WTC11 (cell line): ENCODE data around the gene BDKRB2. TPM values are rescaled to one million over a fixed set of nuclear protein-coding genes. Genes with fewer than 3 reads are reported as not detected.

Experiments
- ATAC-seq: fragments of 200-7000 bp; cut with Tn5 transposase; 2 replicates; pipeline ENCODE4 v1.10.0; 2021; ENCODE audit warnings: mild to moderate bottlenecking, moderate library complexity
- CTCF ChIA-PET: fragments of 300-600 bp; sonication (Branson Sonifier 250); formaldehyde crosslinking; loops from one replicate; lab custom pipeline; 2021; ENCODE audit warnings: antibody characterized with exemption; lab: Charles Lee
- POLR2A ChIA-PET: fragments of 350-600 bp; sonication (Branson Sonifier 250); formaldehyde crosslinking; loops from one replicate; lab custom pipeline; 2021; ENCODE audit warnings: antibody characterized with exemption; lab: Charles Lee
- DNase-seq: peaks from one replicate; pipeline ENCODE4 v3.0.0; 2021; ENCODE audit warnings: low spot score
- H3K27ac Mint-ChIP-seq: 2 replicates; pipeline ENCODE4 v1.8.0; 2021; ENCODE audit warnings: mixed read lengths
- H3K27me3 Mint-ChIP-seq: 2 replicates; pipeline ENCODE4 v1.8.0; 2021; ENCODE audit warnings: low read depth, mild to moderate bottlenecking, moderate library complexity, mixed read lengths
- H3K36me3 Mint-ChIP-seq: 2 replicates; pipeline ENCODE4 v1.8.0; 2021; ENCODE audit warnings: mixed read lengths
- H3K4me1 Mint-ChIP-seq: 2 replicates; pipeline ENCODE4 v1.8.0; 2022; ENCODE audit warnings: mixed read lengths
- H3K4me3 Mint-ChIP-seq: 2 replicates; pipeline ENCODE4 v1.8.0; 2021; ENCODE audit warnings: mild to moderate bottlenecking, moderate library complexity, mixed read lengths
- H3K9me3 Mint-ChIP-seq: 2 replicates; pipeline ENCODE4 v1.8.0; 2021; ENCODE audit warnings: mixed read lengths
- NFYB ChIP-seq: sonication (generic); formaldehyde crosslinking; conservative IDR thresholded peaks from 2 replicates; pipeline ENCODE4 v1.8.0; 2022; ENCODE audit warnings: low read depth, missing genetic modification reagents
- OVOL2 ChIP-seq: fragments of 250-450 bp; sonication (Bioruptor Pico); IDR thresholded peaks from 2 replicates; pipeline ENCODE4 v1.9.0; 2021; ENCODE audit warnings: mild to moderate bottlenecking, borderline replicate concordance
- RELA ChIP-seq: sonication (generic); formaldehyde crosslinking; IDR thresholded peaks from 2 replicates; pipeline ENCODE4 v1.8.1; 2022; ENCODE audit warnings: missing genetic modification reagents, mild to moderate bottlenecking, borderline replicate concordance
- SP1 ChIP-seq: sonication (generic); formaldehyde crosslinking; conservative IDR thresholded peaks from 2 replicates; pipeline ENCODE4 v1.8.1; 2022; ENCODE audit warnings: missing genetic modification reagents
- TEAD1 ChIP-seq: sonication (generic); formaldehyde crosslinking; IDR thresholded peaks from 2 replicates; pipeline ENCODE4 v1.8.0; 2022; ENCODE audit warnings: mild to moderate bottlenecking, missing genetic modification reagents
- ZBTB21 ChIP-seq: sonication (generic); formaldehyde crosslinking; IDR thresholded peaks from 2 replicates; pipeline ENCODE4 v1.8.1; 2023; ENCODE audit warnings: mild to moderate bottlenecking, missing genetic modification reagents, borderline replicate concordance
- ZNF121 ChIP-seq: sonication (generic); formaldehyde crosslinking; IDR thresholded peaks from 2 replicates; pipeline ENCODE4 v1.8.0; 2023; ENCODE audit warnings: missing genetic modification reagents
- ZNF219 ChIP-seq: sonication (generic); formaldehyde crosslinking; IDR thresholded peaks from 2 replicates; pipeline ENCODE4 v1.8.0; 2023; ENCODE audit warnings: missing genetic modification reagents, mild to moderate bottlenecking, borderline replicate concordance
- ZNF396 ChIP-seq: fragments of 250-450 bp; sonication (Bioruptor Pico); IDR thresholded peaks from 2 replicates; pipeline ENCODE4 v1.8.0; 2021; ENCODE audit warnings: mild to moderate bottlenecking, moderate library complexity, borderline replicate concordance
- ZNF423 ChIP-seq: fragments of 250-450 bp; sonication (Bioruptor Pico); IDR thresholded peaks from 2 replicates; pipeline ENCODE4 v2.1.2; 2022; ENCODE audit warnings: mild to moderate bottlenecking, moderate library complexity
- total RNA-seq: library from RNA; stranded (reverse); gene quantifications from 3 replicates; pipeline ENCODE4 v1.2.3, GENCODE V29; 2021
- TF ChIP-seq, protein P1 (sequence below): fragments of 200-600 bp; IDR thresholded peaks from 2 replicates; pipeline ENCODE4 v1.8.0; 2022; ENCODE audit warnings: antibody characterized with exemption
- TF ChIP-seq, protein P2 (sequence below): fragments of 250-450 bp; sonication (Bioruptor Pico); IDR thresholded peaks from 2 replicates; pipeline ENCODE4 v1.9.0; 2021; ENCODE audit warnings: moderate library complexity, mild to moderate bottlenecking, inconsistent platforms, borderline replicate concordance
- TF ChIP-seq, protein P3 (sequence below): sonication (generic); formaldehyde crosslinking; IDR thresholded peaks from 2 replicates; pipeline ENCODE4 v1.8.1; 2022; ENCODE audit warnings: mild to moderate bottlenecking, missing genetic modification reagents, moderate library complexity, borderline replicate concordance
- TF ChIP-seq, protein P4 (sequence below): sonication (generic); formaldehyde crosslinking; IDR thresholded peaks from 2 replicates; pipeline ENCODE4 v1.8.0; 2022; ENCODE audit warnings: missing genetic modification reagents

Gene BDKRB2
- total RNA-seq, 1 experiment from 2014 or later = 0.17 TPM

DNA sequence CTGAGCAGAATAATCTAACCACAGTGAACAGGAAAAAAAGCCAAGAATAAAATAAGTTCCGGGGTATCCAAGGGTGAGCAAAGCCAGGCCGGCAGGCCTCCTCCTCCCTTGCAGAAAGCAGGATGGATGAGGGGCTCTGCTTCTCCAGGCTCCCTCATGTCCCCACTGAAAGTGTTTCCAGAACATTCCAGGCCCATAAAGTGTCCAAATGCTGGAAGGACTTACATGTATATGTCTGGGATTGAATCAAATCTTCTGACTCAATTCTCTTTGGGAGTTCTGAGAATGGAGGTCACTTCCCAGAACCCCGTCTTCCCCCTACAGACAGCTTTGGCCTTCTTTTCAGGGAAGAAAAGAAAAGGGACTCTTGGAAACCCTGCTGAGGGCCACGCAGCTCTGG is 26.4 kb downstream of the BDKRB2 start:
- no peak for ATAC-seq
- ChIA-PET POLR2A (interaction anchor here (0.7 kb wide), 1 partner anchor 180 kb away, joined by 4 read pairs; no protein-coding TSS in a partner anchor), CTCF (interaction anchor here (0.8 kb wide), 1 partner anchor 30 kb away, joined by 3 read pairs; no protein-coding TSS in a partner anchor)
- H3K9me3 Mint-ChIP-seq = peaks cover 17% of the 10 kb centered on the region
- peaks cover 28% of the 10 kb centered on the region for H3K4me1 Mint-ChIP-seq
- H3K27ac Mint-ChIP-seq = no peak overlapping the region
- TF ChIP-seq, protein P1, sequence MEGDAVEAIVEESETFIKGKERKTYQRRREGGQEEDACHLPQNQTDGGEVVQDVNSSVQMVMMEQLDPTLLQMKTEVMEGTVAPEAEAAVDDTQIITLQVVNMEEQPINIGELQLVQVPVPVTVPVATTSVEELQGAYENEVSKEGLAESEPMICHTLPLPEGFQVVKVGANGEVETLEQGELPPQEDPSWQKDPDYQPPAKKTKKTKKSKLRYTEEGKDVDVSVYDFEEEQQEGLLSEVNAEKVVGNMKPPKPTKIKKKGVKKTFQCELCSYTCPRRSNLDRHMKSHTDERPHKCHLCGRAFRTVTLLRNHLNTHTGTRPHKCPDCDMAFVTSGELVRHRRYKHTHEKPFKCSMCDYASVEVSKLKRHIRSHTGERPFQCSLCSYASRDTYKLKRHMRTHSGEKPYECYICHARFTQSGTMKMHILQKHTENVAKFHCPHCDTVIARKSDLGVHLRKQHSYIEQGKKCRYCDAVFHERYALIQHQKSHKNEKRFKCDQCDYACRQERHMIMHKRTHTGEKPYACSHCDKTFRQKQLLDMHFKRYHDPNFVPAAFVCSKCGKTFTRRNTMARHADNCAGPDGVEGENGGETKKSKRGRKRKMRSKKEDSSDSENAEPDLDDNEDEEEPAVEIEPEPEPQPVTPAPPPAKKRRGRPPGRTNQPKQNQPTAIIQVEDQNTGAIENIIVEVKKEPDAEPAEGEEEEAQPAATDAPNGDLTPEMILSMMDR = no peak
- no peak for DNase-seq
- peaks cover 4% of the 10 kb centered on the region for H3K36me3 Mint-ChIP-seq
- no peak overlapping the region for H3K4me3 Mint-ChIP-seq
- peaks cover 6% of the 10 kb centered on the region; the same call in 1 of the 2 replicates for H3K27me3 Mint-ChIP-seq

DNA sequence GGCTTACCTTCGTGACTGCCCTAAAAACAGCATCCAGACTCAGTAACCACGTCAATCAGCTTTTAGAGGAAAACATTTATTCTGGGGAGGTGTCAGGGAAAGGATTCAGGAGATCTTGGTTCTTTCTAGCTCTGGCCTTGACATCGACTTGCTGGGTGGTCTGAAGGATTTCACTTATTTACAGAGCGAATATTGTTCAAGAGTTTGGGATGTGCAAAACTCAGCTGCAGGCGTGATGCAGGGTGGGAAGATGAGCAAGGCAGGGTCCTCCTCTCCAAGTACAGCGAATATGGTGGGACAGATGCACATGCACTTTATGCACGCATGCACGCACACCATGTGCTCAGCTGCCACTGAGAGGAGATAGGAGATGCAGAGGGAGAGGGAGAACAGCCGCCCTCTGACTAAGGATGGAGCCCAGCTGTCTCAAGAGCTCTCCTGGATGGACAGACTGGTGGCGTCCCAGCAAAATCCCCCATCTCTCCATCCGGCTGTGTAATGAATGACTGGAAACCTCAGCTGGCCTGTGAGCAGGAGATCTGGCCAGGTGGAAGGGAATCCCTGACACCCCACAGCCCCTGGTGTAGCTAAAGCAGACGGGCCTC is 27.0 kb downstream of the BDKRB2 start:
- H3K36me3 Mint-ChIP-seq = peaks cover 4% of the 10 kb centered on the region
- DNase-seq (no peak), ATAC-seq (no peak)
- peaks cover 27% of the 10 kb centered on the region for H3K4me1 Mint-ChIP-seq
- CTCF ChIA-PET = interaction anchor here (0.8 to 0.9 kb wide), 3 partner anchors 30 to 133 kb away, joined by 3 to 5 read pairs (median 4); no protein-coding TSS in a partner anchor
- H3K27ac Mint-ChIP-seq = no peak overlapping the region
- H3K27me3 Mint-ChIP-seq = peaks cover 6% of the 10 kb centered on the region; the same call in 1 of the 2 replicates
- no peak overlapping the region for H3K4me3 Mint-ChIP-seq
- POLR2A ChIA-PET = interaction anchor here (0.5 kb wide), 1 partner anchor 142 kb away, joined by 3 read pairs; no protein-coding TSS in a partner anchor
- peaks cover 17% of the 10 kb centered on the region for H3K9me3 Mint-ChIP-seq
- TF ChIP-seq ZBTB21 (CRISPR knock-in tag) = no peak
- TF ChIP-seq, protein P2, sequence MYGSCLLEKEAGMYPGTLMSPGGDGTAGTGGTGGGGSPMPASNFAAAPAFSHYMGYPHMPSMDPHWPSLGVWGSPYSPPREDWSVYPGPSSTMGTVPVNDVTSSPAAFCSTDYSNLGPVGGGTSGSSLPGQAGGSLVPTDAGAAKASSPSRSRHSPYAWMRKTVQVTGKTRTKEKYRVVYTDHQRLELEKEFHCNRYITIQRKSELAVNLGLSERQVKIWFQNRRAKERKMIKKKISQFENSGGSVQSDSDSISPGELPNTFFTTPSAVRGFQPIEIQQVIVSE (CRISPR knock-in tag) = no peak
- TF ChIP-seq NFYB (CRISPR knock-in tag) = no peak
- no peak for TF ChIP-seq ZNF219 (CRISPR knock-in tag)
- no peak for TF ChIP-seq RELA (CRISPR knock-in tag)
- no peak for TF ChIP-seq OVOL2 (CRISPR knock-in tag)
- TF ChIP-seq ZNF121 (CRISPR knock-in tag) = no peak
- TF ChIP-seq, protein P3, sequence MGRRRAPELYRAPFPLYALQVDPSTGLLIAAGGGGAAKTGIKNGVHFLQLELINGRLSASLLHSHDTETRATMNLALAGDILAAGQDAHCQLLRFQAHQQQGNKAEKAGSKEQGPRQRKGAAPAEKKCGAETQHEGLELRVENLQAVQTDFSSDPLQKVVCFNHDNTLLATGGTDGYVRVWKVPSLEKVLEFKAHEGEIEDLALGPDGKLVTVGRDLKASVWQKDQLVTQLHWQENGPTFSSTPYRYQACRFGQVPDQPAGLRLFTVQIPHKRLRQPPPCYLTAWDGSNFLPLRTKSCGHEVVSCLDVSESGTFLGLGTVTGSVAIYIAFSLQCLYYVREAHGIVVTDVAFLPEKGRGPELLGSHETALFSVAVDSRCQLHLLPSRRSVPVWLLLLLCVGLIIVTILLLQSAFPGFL (CRISPR knock-in tag) = no peak
- TF ChIP-seq TEAD1 (CRISPR knock-in tag) = no peak
- TF ChIP-seq, protein P4, sequence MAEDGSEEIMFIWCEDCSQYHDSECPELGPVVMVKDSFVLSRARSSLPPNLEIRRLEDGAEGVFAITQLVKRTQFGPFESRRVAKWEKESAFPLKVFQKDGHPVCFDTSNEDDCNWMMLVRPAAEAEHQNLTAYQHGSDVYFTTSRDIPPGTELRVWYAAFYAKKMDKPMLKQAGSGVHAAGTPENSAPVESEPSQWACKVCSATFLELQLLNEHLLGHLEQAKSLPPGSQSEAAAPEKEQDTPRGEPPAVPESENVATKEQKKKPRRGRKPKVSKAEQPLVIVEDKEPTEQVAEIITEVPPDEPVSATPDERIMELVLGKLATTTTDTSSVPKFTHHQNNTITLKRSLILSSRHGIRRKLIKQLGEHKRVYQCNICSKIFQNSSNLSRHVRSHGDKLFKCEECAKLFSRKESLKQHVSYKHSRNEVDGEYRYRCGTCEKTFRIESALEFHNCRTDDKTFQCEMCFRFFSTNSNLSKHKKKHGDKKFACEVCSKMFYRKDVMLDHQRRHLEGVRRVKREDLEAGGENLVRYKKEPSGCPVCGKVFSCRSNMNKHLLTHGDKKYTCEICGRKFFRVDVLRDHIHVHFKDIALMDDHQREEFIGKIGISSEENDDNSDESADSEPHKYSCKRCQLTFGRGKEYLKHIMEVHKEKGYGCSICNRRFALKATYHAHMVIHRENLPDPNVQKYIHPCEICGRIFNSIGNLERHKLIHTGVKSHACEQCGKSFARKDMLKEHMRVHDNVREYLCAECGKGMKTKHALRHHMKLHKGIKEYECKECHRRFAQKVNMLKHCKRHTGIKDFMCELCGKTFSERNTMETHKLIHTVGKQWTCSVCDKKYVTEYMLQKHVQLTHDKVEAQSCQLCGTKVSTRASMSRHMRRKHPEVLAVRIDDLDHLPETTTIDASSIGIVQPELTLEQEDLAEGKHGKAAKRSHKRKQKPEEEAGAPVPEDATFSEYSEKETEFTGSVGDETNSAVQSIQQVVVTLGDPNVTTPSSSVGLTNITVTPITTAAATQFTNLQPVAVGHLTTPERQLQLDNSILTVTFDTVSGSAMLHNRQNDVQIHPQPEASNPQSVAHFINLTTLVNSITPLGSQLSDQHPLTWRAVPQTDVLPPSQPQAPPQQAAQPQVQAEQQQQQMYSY (CRISPR knock-in tag) = no peak
- no peak for TF ChIP-seq ZNF396 (CRISPR knock-in tag)
- no peak for TF ChIP-seq SP1 (CRISPR knock-in tag)
- TF ChIP-seq ZNF423 (CRISPR knock-in tag) = no peak
